HG02938 (cell line): ENCODE data around the gene SUMO4.

Source experiments
- ATAC-seq: cut with Tn5 transposase; IDR thresholded peaks from one replicate; pipeline ENCODE4 v1.9.1; 2021; ENCODE audit warnings: mild to moderate bottlenecking, moderate library complexity; ENCODE audit not compliant: unreplicated experiment

SUMO4 gene

GRCh38 chr6:149400050-149400449 is at the start of gene SUMO4:
SUMO4 (plus strand) TSS chr6:149400262; CDS start chr6:149400392, 130 bp downstream.
- ATAC-seq: no peak

GRCh38 chr6:149354009-149354408 is 46.1 kb upstream of the SUMO4 start:
- ATAC-seq: no peak

- no peak for ATAC-seq
These were observed 43.8 kb upstream of the SUMO4 start for GRCh38 chr6:149356081-149356750.

- no peak for ATAC-seq
These were observed 42.1 kb upstream of the SUMO4 start for GRCh38 chr6:149357726-149358538.

GRCh38 chr6:149359440-149359839 is 40.6 kb upstream of the SUMO4 start:
- ATAC-seq: no peak

GRCh38 chr6:149360536-149360935 is 39.5 kb upstream of the SUMO4 start:
- ATAC-seq: no peak

- ATAC-seq: no peak
These were observed 37.8 kb upstream of the SUMO4 start for GRCh38 chr6:149362289-149362688.

GRCh38 chr6:149363154-149363553 is 36.9 kb upstream of the SUMO4 start:
- no peak for ATAC-seq

GRCh38 chr6:149364557-149364956 is 35.5 kb upstream of the SUMO4 start:
- no peak for ATAC-seq

GRCh38 chr6:149365197-149365596 is 34.9 kb upstream of the SUMO4 start:
- no peak for ATAC-seq

GRCh38 chr6:149366267-149366921 is 33.7 kb upstream of the SUMO4 start:
- ATAC-seq: no peak

GRCh38 chr6:149368065-149368464 is 32.0 kb upstream of the SUMO4 start:
- ATAC-seq: peak; percentile 82

GRCh38 chr6:149371154-149371553 is 28.9 kb upstream of the SUMO4 start:
- no peak for ATAC-seq

GRCh38 chr6:149372062-149372461 is 28.0 kb upstream of the SUMO4 start:
- no peak for ATAC-seq

GRCh38 chr6:149373511-149373910 is 26.6 kb upstream of the SUMO4 start:
- ATAC-seq: no peak

GRCh38 chr6:149379977-149380376 is 20.1 kb upstream of the SUMO4 start:
- no peak for ATAC-seq

- no peak for ATAC-seq
These were observed 19.5 kb upstream of the SUMO4 start for GRCh38 chr6:149380523-149380922.

- ATAC-seq: no peak
These were observed 16.7 kb upstream of the SUMO4 start for GRCh38 chr6:149383371-149383770.

GRCh38 chr6:149384464-149384863 is 15.6 kb upstream of the SUMO4 start:
- no peak for ATAC-seq

GRCh38 chr6:149385998-149386646 is 13.9 kb upstream of the SUMO4 start:
- no peak for ATAC-seq

GRCh38 chr6:149387779-149388512 is 12.1 kb upstream of the SUMO4 start:
- ATAC-seq: no peak
